ENCODE measurements around the gene ZYG11A. TPM values are rescaled to one million over a fixed set of nuclear protein-coding genes. Genes with fewer than 3 reads are reported as not detected.

ZYG11A gene
- total and polyA plus RNA-seq, 2 of the 8 experiments (the other 6 are each of a cell fraction or from before 2014, with no cell fraction given) = 0.89 to 2.6 TPM

GRCh38 chr1:52944566-52944965, 102.0 kb downstream of the ZYG11A start (continued):
- TF ChIP-seq CHD7 (IDR thresholded peaks at IDR 0.05; ENCODE audit: insufficient replicate concordance, low read length) (no peak), SP4 (IDR thresholded peaks at IDR 0.05; ENCODE audit: low read length) (no peak), ASH2L (IDR thresholded peaks at IDR 0.05; ENCODE audit: low read length) (no peak), KDM5A (IDR thresholded peaks at IDR 0.05; ENCODE audit: low read length) (no peak), PHF8 (conservative IDR thresholded peaks at IDR 0.05; ENCODE audit: low read depth, low read length) (no peak), SUZ12 (IDR thresholded peaks at IDR 0.05; ENCODE audit: low read length) (no peak), SIRT6 (IDR thresholded peaks at IDR 0.05; ENCODE audit: low read length) (no peak), RBBP5 (IDR thresholded peaks at IDR 0.05; ENCODE audit: borderline replicate concordance, low read depth, low read length) (no peak), RNF2 (IDR thresholded peaks at IDR 0.05; ENCODE audit: borderline replicate concordance, low read depth, low read length, missing control alignments, poor library complexity, severe bottlenecking) (no peak), RAD21 (IDR thresholded peaks at IDR 0.05 in 1 of 2, conservative IDR thresholded peaks at IDR 0.05 in 1 of 2; ENCODE audit: low read depth in 2 of 2, low read length in 2 of 2) (no peak)
